MM.1S (cell line): Measurements from ENCODE around the gene TSPAN4.

ENCODE experiments used
- CTCF ChIP-seq: fragments of 300-600 bp; sonication (generic); IDR thresholded peaks from 2 replicates; pipeline ENCODE4 v1.5.1; 2016; ENCODE audit warnings: antibody characterized with exemption, low read length, mixed read lengths
- EZH2 ChIP-seq: fragments of 300-600 bp; sonication (generic); optimal IDR thresholded peaks from 2 replicates; pipeline ENCODE3; 2017; ENCODE audit warnings: low read depth, mild to moderate bottlenecking, antibody characterized with exemption, low read length, mixed read lengths
- EZH2phosphoT487 ChIP-seq: fragments of 300-600 bp; sonication (generic); IDR thresholded peaks from 2 replicates; pipeline ENCODE4 v1.6.1; 2018; ENCODE audit warnings: antibody characterized with exemption, low read length

GRCh38 chr11:869399-870126 lies 26.9 kb downstream of the TSPAN4 start:
- TF ChIP-seq CTCF: no peak
- no peak for TF ChIP-seq EZH2
- TF ChIP-seq EZH2phosphoT487: no peak
